Endothelial cell of umbilical vein (primary cell): ENCODE data around the gene NTRK2.

Experiments
- GATA2 ChIP-seq: IDR thresholded peaks from 2 replicates; pipeline ENCODE4 v1.7.0; 2011; ENCODE audit warnings: low read depth, mild to moderate bottlenecking, moderate library complexity, mixed read lengths, low read length; ENCODE audit not compliant: insufficient read length, insufficient read depth
- POLR2A ChIP-seq: IDR thresholded peaks from 2 replicates; pipeline ENCODE4 v1.6.1; 2012; ENCODE audit warnings: low read depth, mild to moderate bottlenecking, control low read depth, low read length
- TF ChIP-seq, protein P1 (sequence below), 2 donors: IDR thresholded peaks; 1 replicate in 1 of 2; 2 replicates in 1 of 2; pipeline ENCODE4 v1.5.1; 2011; ENCODE audit warnings: low read length in 2 of 2, mild to moderate bottlenecking in 2 of 2, moderate library complexity in 2 of 2, control low read depth in 1 of 2, inconsistent platforms in 1 of 2, low read depth in 1 of 2; ENCODE audit not compliant: insufficient read depth in 1 of 2; ENCODE audit errors: extremely low read depth in 1 of 2

DNA sequence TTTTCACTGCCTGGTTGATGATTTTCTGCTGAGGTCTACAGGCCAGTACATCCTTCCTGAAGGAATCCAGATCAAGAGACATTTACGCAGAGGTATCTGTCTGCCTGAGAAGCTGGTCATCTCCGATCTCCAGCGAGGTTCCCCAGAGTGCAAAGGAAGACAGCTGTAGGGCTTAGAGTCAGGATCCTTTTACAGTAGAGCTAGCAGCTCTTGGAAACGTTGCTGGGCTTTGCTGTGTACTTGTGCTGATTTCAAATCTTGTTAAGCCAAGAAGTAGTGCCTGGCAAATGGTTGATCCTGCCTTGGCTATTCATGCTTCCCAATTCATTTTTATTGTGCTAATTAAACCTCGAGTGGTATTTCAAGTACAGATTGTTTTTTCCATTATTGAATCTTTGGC is 48.9 kb downstream of the NTRK2 start:
- TF ChIP-seq GATA2 (no peak), POLR2A (no peak)
- TF ChIP-seq, protein P1, sequence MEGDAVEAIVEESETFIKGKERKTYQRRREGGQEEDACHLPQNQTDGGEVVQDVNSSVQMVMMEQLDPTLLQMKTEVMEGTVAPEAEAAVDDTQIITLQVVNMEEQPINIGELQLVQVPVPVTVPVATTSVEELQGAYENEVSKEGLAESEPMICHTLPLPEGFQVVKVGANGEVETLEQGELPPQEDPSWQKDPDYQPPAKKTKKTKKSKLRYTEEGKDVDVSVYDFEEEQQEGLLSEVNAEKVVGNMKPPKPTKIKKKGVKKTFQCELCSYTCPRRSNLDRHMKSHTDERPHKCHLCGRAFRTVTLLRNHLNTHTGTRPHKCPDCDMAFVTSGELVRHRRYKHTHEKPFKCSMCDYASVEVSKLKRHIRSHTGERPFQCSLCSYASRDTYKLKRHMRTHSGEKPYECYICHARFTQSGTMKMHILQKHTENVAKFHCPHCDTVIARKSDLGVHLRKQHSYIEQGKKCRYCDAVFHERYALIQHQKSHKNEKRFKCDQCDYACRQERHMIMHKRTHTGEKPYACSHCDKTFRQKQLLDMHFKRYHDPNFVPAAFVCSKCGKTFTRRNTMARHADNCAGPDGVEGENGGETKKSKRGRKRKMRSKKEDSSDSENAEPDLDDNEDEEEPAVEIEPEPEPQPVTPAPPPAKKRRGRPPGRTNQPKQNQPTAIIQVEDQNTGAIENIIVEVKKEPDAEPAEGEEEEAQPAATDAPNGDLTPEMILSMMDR (IDR thresholded peaks at IDR 0.05; ENCODE audit: extremely low read depth in 1 of 2, insufficient read depth in 1 of 2, low read depth in 1 of 2, low read length in 2 of 2): no peak
